Liver (tissue), 3 donors: ENCODE measurements around the gene TRPC1.

Source experiments
- REST ChIP-seq: IDR thresholded peaks from 2 replicates; pipeline ENCODE4 v1.6.1; 2016; ENCODE audit warnings: antibody characterized with exemption, mild to moderate bottlenecking
- RXRA ChIP-seq, 2 donors: IDR thresholded peaks; 2 replicates each; pipeline ENCODE4 v1.6.1; 2017 to 2018; ENCODE audit warnings: antibody characterized with exemption in 2 of 2, mild to moderate bottlenecking in 1 of 2
- YY1 ChIP-seq: IDR thresholded peaks from 2 replicates; pipeline ENCODE4 v1.6.1; 2016; ENCODE audit warnings: antibody characterized with exemption, mild to moderate bottlenecking
- TF ChIP-seq, protein P1 (sequence below): fragments of 150-350 bp; IDR thresholded peaks from 2 replicates; pipeline ENCODE4 v1.5.1; 2017; ENCODE audit warnings: improper control_type of control experiment, low read depth, low read length; ENCODE audit not compliant: missing input control
- donor health status: healthy.
- donor health status: healthy.

DNA sequence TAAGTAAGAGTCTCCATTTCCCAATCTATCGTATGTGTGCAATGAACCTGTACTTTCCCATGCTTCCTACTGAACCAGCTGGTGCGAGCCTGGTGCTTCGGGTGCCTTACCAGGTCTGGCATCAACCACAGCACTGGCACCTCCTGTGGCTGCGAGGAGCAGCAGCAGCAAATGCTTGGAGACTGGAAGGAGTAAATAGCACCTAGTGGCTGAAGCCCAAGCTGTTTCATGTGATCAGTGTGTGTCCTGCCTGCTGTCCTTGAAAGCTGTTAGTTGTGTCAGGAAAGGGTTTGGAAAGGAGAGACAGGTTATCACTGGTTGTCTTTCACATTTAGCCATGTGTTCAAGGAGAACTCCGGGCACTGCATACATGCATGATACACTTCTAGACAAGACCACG lies 133.2 kb downstream of the TRPC1 start:
- TF ChIP-seq, protein P1, sequence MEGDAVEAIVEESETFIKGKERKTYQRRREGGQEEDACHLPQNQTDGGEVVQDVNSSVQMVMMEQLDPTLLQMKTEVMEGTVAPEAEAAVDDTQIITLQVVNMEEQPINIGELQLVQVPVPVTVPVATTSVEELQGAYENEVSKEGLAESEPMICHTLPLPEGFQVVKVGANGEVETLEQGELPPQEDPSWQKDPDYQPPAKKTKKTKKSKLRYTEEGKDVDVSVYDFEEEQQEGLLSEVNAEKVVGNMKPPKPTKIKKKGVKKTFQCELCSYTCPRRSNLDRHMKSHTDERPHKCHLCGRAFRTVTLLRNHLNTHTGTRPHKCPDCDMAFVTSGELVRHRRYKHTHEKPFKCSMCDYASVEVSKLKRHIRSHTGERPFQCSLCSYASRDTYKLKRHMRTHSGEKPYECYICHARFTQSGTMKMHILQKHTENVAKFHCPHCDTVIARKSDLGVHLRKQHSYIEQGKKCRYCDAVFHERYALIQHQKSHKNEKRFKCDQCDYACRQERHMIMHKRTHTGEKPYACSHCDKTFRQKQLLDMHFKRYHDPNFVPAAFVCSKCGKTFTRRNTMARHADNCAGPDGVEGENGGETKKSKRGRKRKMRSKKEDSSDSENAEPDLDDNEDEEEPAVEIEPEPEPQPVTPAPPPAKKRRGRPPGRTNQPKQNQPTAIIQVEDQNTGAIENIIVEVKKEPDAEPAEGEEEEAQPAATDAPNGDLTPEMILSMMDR, result peak; percentile 48
- peak; percentile 70 to 79 for TF ChIP-seq RXRA (IDR thresholded peaks at IDR 0.05)
- no peak for TF ChIP-seq YY1
- TF ChIP-seq REST, result no peak
